ENCODE data around the gene LHCGR. TPM values are rescaled to one million over a fixed set of nuclear protein-coding genes. Genes with fewer than 3 reads are reported as not detected.

LHCGR gene
- total and polyA plus RNA-seq, 2 of the 13 experiments (the other 11 are each of a cell fraction or from before 2014, with no cell fraction given): not detected

DNA sequence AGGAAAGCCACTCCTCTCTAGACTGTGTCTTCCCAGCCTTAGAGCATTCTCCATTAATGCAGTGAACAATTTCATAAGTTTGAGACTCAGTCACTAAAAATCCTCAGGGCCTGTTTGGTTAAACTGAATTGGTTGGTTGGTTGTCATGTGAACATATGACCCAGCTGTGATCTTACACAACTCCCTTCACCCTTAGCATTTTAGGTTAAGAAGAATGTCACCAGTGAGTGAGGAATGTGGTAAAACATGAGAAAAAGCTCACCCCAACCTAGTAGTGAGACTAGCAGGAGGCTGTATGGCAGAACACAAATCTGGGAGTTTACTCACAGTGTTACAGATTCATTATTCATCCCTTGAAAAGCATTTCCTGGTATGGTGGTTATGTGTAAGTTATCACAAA lies 32.4 kb downstream of the LHCGR start:
- in situ Hi-C loops (cut with HindIII; ENCODE audit: extremely low pct_ligation_motif_present, low pct_unique_long_range_greater_than_20kb): loop anchor here (10.0 kb wide), 1 partner anchor 118 kb away; no protein-coding TSS in a partner anchor
- intact Hi-C loops (cut with micrococcal nuclease; ENCODE audit: unreplicated experiment): no loop called here
- TF ChIP-seq RARG (CRISPR knock-in tag; IDR thresholded peaks at IDR 0.05; ENCODE audit: low read depth) (no peak), ZNF766 (CRISPR knock-in tag; IDR thresholded peaks at IDR 0.05; ENCODE audit: borderline replicate concordance) (no peak), TRIM22 (IDR thresholded peaks at IDR 0.05) (no peak), PAX8 (CRISPR knock-in tag; IDR thresholded peaks at IDR 0.05; ENCODE audit: borderline replicate concordance) (no peak), ZFP41 (CRISPR knock-in tag; IDR thresholded peaks at IDR 0.05; ENCODE audit: borderline replicate concordance) (no peak), ZNF607 (CRISPR knock-in tag; IDR thresholded peaks at IDR 0.05; ENCODE audit: borderline replicate concordance) (no peak), IKZF4 (CRISPR knock-in tag; IDR thresholded peaks at IDR 0.05; ENCODE audit: borderline replicate concordance, low read depth, not compliant biosample characterization) (no peak), SIN3B (IDR thresholded peaks at IDR 0.05; ENCODE audit: low read length) (no peak)
- CTCF ChIA-PET (ENCODE audit: low intra/inter-chr PET ratio, low total read pairs): no interaction called here
- Histone ChIP-seq H3K4me2 (ENCODE audit: low read depth, low read length) (no peak overlapping the region), H3K4me3 (replicated peaks in 1 of 3; ENCODE audit: insufficient read depth in 1 of 3, low read depth in 2 of 3, low read length in 3 of 3) (no peak overlapping the region), H4K20me1 (ENCODE audit: insufficient read depth, low read length) (no peaks in the 10 kb centered on the region), H3K27ac (ENCODE audit: extremely low read length, insufficient read depth, low read length) (no peak overlapping the region), H2AFZ (ENCODE audit: low read length) (no peak overlapping the region), H3K9me3 (ENCODE audit: low read length) (no peaks in the 10 kb centered on the region), H3K36me3 (replicated peaks in 1 of 2; ENCODE audit: control insufficient read depth in 1 of 2, insufficient read depth in 2 of 2, low read length in 2 of 2) (no peaks in the 10 kb centered on the region), H3K27me3 (ENCODE audit: control insufficient read depth in 1 of 2, insufficient read depth in 2 of 2, low read length in 2 of 2) (peaks cover 0 to 4% of the 10 kb centered on the region in 2 experiments; a peak in 1 of 5 replicates), H3K79me2 (ENCODE audit: insufficient read depth, low read length) (no peaks in the 10 kb centered on the region), H3K4me1 (ENCODE audit: insufficient read depth, low read length) (no peaks in the 10 kb centered on the region), H3K9ac (ENCODE audit: insufficient read depth, low read depth, low read length) (no peak overlapping the region)
- DNase-seq (ENCODE audit: low spot score): no peak
- no TSS peak for BruUV-seq (replicated peaks)
- FAIRE-seq: no peak
- POLR2A ChIA-PET: no interaction called here
- no peak for ATAC-seq

DNA sequence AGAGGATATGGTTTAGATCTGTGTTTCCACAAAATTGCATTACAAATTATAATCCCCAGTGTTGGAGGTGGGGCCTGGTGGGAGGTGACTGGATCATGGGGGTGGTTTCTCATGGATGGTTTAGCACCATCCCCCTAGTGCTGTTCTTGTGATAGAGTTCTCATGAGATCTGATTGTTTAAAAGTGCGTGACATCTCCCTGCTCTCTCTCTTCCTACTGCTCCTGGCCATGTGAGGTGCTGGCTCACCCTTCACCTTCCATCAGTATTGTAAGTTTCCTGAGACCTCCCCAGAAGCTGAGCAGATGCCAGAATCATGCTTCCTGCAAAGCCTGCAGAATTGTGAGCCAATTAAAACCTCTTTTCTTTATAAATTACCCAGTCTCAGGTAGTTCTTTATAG lies 33.1 kb downstream of the LHCGR start:
- H3K9ac ChIP-seq (ENCODE audit: insufficient read depth, low read depth, low read length): no peak overlapping the region
- no TSS peak for BruUV-seq (replicated peaks)
- H3K79me2 ChIP-seq (ENCODE audit: insufficient read depth, low read length): no peaks in the 10 kb centered on the region
- no peaks in the 10 kb centered on the region for H3K9me3 ChIP-seq (ENCODE audit: low read length)
- intact Hi-C loops (cut with micrococcal nuclease; ENCODE audit: unreplicated experiment): no loop called here
- no peak overlapping the region for H3K4me3 ChIP-seq (replicated peaks in 1 of 3; ENCODE audit: insufficient read depth in 1 of 3, low read depth in 2 of 3, low read length in 3 of 3)
- ChIA-PET CTCF (ENCODE audit: low intra/inter-chr PET ratio, low total read pairs) (no interaction called here), POLR2A (no interaction called here)
- 0% methylated on average over 1 of the region's 1 CpG for WGBS (ENCODE audit: low lambda C conversion rate)
- H3K4me1 ChIP-seq (ENCODE audit: insufficient read depth, low read length): no peaks in the 10 kb centered on the region
- in situ Hi-C loops (cut with HindIII; ENCODE audit: extremely low pct_ligation_motif_present, low pct_unique_long_range_greater_than_20kb): loop anchor here (10.0 kb wide), 1 partner anchor 118 kb away; no protein-coding TSS in a partner anchor
- no peaks in the 10 kb centered on the region for H3K36me3 ChIP-seq (replicated peaks in 1 of 2; ENCODE audit: control insufficient read depth in 1 of 2, insufficient read depth in 2 of 2, low read length in 2 of 2)
- no peak for FAIRE-seq
- no peak overlapping the region for H3K4me2 ChIP-seq (ENCODE audit: low read depth, low read length)
- no peak for DNase-seq (ENCODE audit: low spot score)
- ATAC-seq: no peak
- no peak overlapping the region for H2AFZ ChIP-seq (ENCODE audit: low read length)
- no peaks in the 10 kb centered on the region for H4K20me1 ChIP-seq (ENCODE audit: insufficient read depth, low read length)
- H3K27me3 ChIP-seq (ENCODE audit: control insufficient read depth in 1 of 2, insufficient read depth in 2 of 2, low read length in 2 of 2): peaks cover 0 to 4% of the 10 kb centered on the region in 2 experiments; a peak in 1 of 5 replicates
- no peak overlapping the region for H3K27ac ChIP-seq (ENCODE audit: extremely low read length, insufficient read depth, low read length)
- TF ChIP-seq SNAPC4 (CRISPR knock-in tag; IDR thresholded peaks at IDR 0.05): no peak
- TF ChIP-seq JUND (CRISPR knock-in tag; IDR thresholded peaks at IDR 0.05): no peak
- TF ChIP-seq, protein P1, sequence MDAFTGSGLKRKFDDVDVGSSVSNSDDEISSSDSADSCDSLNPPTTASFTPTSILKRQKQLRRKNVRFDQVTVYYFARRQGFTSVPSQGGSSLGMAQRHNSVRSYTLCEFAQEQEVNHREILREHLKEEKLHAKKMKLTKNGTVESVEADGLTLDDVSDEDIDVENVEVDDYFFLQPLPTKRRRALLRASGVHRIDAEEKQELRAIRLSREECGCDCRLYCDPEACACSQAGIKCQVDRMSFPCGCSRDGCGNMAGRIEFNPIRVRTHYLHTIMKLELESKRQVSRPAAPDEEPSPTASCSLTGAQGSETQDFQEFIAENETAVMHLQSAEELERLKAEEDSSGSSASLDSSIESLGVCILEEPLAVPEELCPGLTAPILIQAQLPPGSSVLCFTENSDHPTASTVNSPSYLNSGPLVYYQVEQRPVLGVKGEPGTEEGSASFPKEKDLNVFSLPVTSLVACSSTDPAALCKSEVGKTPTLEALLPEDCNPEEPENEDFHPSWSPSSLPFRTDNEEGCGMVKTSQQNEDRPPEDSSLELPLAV (CRISPR knock-in tag; conservative IDR thresholded peaks at IDR 0.05; ENCODE audit: low read depth): no peak

Data from HepG2 (cell line).